Measurements from ENCODE around the gene NOXO1. TPM values are rescaled to one million over a fixed set of nuclear protein-coding genes. Genes with fewer than 3 reads are reported as not detected.
A peak's percentile ranks its signal among the peaks of the same experiment; 100 is the strongest.

The NOXO1 gene
- total and polyA plus RNA-seq, 8 donors = 0.35 to 1.6 (median 0.58) TPM; not detected in 1

DNA sequence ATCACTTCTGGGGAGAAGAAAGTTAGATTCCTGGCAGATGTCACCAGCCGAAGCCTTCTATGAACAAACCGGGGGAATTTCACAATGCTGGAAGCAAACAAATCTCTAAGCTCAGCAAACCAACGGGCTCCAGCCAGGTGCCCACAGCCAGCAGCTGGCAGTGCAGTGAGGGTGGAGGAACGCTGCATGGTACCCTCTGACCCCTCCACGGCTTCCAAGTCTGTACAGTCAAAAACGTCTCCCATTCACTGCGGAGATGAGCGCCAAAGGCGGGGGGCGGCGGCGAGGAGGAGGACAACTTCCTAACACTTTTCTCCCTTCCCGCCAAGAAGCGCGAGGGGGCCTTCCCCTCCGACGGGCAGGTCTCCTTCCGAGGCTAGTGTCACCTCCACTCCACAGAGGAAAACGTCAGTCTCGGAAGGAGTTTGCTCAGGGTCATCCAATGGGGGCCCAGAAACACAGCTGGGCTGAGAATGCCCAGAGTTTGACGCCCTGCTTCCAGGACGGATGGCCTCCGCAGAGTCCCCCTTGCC lies 27.4 kb upstream of the NOXO1 start:
- Histone ChIP-seq H3K36me3 (no peaks in the 10 kb centered on the region), H3K4me1 (peaks cover 26 to 39% (median 33%) of the 10 kb centered on the region in 3 donors), H3K27ac (peak overlapping the region; percentile 69 to 90 (median 76)), H3K9me3 (no peaks in the 10 kb centered on the region), H3K4me3 (peak overlapping the region; percentile 81 to 100 (median 98)), H3K27me3 (no peaks in the 10 kb centered on the region)
- intact Hi-C loops (cut with DNase I) = no loop called here
- FAIRE-seq (no peak), ATAC-seq (peak in 3 of 4 donors; percentile 5 to 23 (median 10)), DNase-seq (peak in 5 of 6 donors; percentile 24 to 65 (median 59))
- TF ChIP-seq, protein P1, sequence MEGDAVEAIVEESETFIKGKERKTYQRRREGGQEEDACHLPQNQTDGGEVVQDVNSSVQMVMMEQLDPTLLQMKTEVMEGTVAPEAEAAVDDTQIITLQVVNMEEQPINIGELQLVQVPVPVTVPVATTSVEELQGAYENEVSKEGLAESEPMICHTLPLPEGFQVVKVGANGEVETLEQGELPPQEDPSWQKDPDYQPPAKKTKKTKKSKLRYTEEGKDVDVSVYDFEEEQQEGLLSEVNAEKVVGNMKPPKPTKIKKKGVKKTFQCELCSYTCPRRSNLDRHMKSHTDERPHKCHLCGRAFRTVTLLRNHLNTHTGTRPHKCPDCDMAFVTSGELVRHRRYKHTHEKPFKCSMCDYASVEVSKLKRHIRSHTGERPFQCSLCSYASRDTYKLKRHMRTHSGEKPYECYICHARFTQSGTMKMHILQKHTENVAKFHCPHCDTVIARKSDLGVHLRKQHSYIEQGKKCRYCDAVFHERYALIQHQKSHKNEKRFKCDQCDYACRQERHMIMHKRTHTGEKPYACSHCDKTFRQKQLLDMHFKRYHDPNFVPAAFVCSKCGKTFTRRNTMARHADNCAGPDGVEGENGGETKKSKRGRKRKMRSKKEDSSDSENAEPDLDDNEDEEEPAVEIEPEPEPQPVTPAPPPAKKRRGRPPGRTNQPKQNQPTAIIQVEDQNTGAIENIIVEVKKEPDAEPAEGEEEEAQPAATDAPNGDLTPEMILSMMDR (IDR thresholded peaks at IDR 0.05) = no peak
- WGBS, 2 donors = 2 to 3% methylated on average over 20 to 23 of the region's 23 CpGs

DNA sequence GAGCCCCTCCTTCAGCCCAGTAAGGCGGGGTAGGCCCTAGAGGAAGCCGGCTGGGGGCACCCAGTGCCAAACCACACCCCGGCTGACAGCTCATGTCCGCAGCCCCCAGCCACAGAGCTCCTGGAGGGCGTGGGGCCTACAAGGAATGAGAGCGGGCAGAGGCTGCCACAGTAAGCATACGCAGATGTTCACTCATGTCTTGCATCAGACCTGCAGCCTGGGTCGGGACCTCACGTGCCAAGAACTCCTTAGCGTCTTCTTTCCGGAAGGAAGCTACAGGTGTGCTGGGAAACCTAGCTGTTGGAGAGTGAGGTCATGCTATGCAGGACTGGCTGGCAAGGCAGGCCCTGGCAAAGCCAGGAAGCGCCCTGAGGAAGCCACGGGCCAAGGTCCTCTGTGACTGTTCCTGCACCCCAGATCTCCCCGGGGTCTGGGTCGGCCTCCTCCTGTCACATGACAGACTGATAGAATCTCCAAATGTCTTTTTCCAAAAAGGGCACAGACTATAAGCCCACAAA lies 26.8 kb upstream of the NOXO1 start:
- Histone ChIP-seq H3K4me1 (peaks cover 26 to 41% (median 33%) of the 10 kb centered on the region in 3 donors), H3K4me3 (peak overlapping the region; percentile 4 to 100 (median 98)), H3K27ac (peak overlapping the region; percentile 69 to 90 (median 76)), H3K36me3 (peaks cover 0 to 4% (median 3%) of the 10 kb centered on the region in 3 donors), H3K27me3 (no peaks in the 10 kb centered on the region), H3K9me3 (no peaks in the 10 kb centered on the region)
- TF ChIP-seq, protein P1 (IDR thresholded peaks at IDR 0.05) = no peak
- FAIRE-seq (no peak), DNase-seq (peak; percentile 31 to 85 (median 79)), ATAC-seq (peak; percentile 12 to 48 (median 37))
- 24 to 33% methylated on average over 15 of the region's 15 CpGs for WGBS, 2 donors
- intact Hi-C loops (cut with DNase I) = no loop called here

DNA sequence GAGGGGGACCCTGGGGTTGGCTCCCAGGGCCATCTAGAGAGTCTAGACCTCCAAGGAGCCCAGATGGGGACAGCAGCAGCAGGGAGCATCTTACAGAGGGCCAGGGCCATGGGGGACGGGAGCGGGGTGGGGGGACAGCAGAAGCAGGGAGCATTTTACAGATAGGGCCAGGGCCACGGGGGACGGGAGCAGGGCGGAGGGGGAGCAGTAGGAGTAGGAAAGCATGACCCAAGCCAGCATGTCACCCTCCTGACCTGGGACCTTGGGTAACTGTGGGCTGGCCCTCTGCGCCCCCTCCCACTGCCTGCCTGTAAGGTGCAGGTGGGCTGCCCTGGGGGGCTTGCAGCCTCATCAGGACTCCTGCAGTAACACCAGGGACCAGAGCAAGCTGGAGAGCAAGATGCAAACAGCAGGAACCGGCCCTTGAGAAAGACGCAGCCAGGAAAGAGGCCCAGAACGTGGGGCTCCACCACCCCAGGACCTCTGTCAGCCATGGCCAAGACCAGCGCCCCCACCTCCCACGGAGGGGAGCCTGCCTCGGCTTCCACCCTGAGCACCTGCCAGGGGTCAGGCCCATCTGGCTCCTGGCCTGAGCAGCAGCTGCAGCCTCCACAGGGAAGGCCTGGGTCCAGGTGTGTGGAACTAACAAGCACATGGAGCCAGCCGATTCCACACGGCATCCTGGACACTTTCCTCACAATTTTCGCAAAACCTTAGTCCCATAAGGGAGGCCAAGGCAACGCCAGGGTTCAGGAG lies 26.0 kb upstream of the NOXO1 start:
- peak overlapping the region in 3 of 4 donors; percentile 73 to 90 (median 80) for H3K27ac ChIP-seq

DNA sequence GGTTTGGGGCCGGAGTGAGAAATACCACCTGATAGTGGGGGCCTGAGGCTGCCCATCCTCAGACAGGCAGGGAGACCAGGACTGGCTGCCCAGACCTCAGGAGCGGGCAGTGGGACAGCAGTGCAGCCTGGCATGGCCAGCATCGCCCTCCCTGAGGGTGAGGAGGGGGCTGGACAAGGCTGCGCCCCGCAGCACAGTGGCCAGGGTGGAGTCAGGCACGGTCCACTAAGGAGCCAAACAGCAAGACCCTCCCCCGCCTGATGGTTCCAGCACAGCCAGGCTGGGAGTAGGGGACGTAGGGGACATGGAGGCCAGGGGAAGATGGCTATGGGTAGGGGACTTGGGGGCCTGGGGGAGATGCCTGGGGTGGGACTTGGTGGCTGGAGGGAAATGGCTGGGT lies 25.0 kb upstream of the NOXO1 start:
- TF ChIP-seq, protein P1 (IDR thresholded peaks at IDR 0.05) = no peak
- DNase-seq = peak; percentile 18 to 78 (median 42)
- no peak overlapping the region for H3K27ac ChIP-seq
- H3K4me3 ChIP-seq = no peak overlapping the region
- no peak for FAIRE-seq
- H3K4me1 ChIP-seq = peaks cover 26 to 41% (median 33%) of the 10 kb centered on the region in 3 donors
- H3K9me3 ChIP-seq = no peaks in the 10 kb centered on the region
- H3K27me3 ChIP-seq = no peaks in the 10 kb centered on the region
- peaks cover 8 to 21% (median 21%) of the 10 kb centered on the region in 3 donors for H3K36me3 ChIP-seq
- intact Hi-C loops (cut with DNase I) = no loop called here
- ATAC-seq = no peak
- 78 to 84% methylated on average over 8 of the region's 8 CpGs for WGBS, 2 donors

More for the DNA sequence above, 26.0 kb upstream of the NOXO1 start:
- no peaks in the 10 kb centered on the region for H3K9me3 ChIP-seq
- TF ChIP-seq, protein P1 (IDR thresholded peaks at IDR 0.05) = no peak
- no peaks in the 10 kb centered on the region for H3K27me3 ChIP-seq
- peak; percentile 20 to 85 (median 63) for DNase-seq
- FAIRE-seq = no peak
- WGBS, 2 donors = 43 to 54% methylated on average over 14 to 16 of the region's 16 CpGs
- ATAC-seq = no peak
- H3K4me1 ChIP-seq = peaks cover 26 to 41% (median 33%) of the 10 kb centered on the region in 3 donors
- intact Hi-C loops (cut with DNase I) = no loop called here
- H3K36me3 ChIP-seq = peaks cover 0 to 12% (median 11%) of the 10 kb centered on the region in 3 donors
- H3K4me3 ChIP-seq = peak overlapping the region in 3 of 4 donors; percentile 97 to 100 (median 99)

Data from pancreas (tissue), 10 donors.